Measurements from ENCODE around the gene KIAA0753. TPM values are rescaled to one million over a fixed set of nuclear protein-coding genes. Genes with fewer than 3 reads are reported as not detected.

KIAA0753 gene
- total and polyA plus RNA-seq, 9 of the 15 experiments (the other 6 are each of a cell fraction or from before 2014, with no cell fraction given), result 2.0 to 9.0 (median 6.9) TPM

DNA sequence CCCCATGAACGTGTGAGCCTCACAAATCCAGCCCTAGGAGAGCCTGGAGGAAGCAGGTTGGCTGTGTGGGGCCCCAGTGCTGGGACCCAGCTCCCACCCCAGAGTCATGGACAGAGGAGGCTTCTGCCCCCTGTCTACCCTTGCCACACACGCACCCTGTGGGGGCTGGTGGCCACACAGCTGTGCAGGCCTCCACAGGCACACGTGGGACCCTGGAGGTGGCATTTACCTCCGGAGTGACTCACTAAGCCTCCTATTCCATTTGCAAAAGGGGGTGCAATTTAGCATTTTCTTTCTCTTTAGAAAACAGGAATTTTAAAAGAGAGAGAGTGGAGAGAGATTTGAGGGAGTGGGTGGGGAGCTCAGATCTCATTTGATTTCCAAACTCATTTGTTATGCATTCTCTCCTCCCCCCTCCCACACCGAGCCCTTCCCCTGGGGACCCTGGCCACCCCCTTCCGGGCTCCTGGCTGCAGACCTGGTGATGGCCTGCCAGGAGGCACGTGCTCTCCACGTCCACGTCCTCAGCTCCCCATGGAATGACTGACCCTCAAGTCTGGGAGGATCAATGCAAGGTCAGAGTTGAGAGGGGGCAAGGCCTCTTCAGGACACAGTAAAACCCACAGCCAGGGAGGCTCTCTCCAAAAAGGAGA, 91.0 kb downstream of the KIAA0753 start:
- 6% methylated on average over 8 of the region's 9 CpGs for WGBS (ENCODE audit: insufficient coverage, low coverage, missing lambda C conversion rate)
- Histone ChIP-seq H3K79me2 (ENCODE audit: control insufficient read depth, insufficient read depth, low read length) (no peaks in the 10 kb centered on the region), H3K9me1 (ENCODE audit: control insufficient read depth, insufficient read depth, low read length) (no peaks in the 10 kb centered on the region), H3K4me1 (replicated peaks in 1 of 2; ENCODE audit: control insufficient read depth in 2 of 2, insufficient read depth in 2 of 2, low read length in 2 of 2) (no peaks in the 10 kb centered on the region; a peak in 1 of 5 replicates), H3K27me3 (ENCODE audit: control insufficient read depth in 2 of 2, insufficient read depth in 2 of 2, low read length in 2 of 2) (peaks cover 3 to 42% of the 10 kb centered on the region in 2 experiments; a peak in 1 of 5 replicates), H3K4me3 (no peak overlapping the region), H3K27ac (ENCODE audit: extremely low read depth, low read depth, low read length) (no peak overlapping the region), H3K9me3 (replicated peaks; ENCODE audit: control insufficient read depth, insufficient read depth, low read depth, low read length) (no peaks in the 10 kb centered on the region), H3K4me2 (ENCODE audit: insufficient read depth, low read length) (no peak overlapping the region), H2AFZ (ENCODE audit: low read depth, low read length) (no peak overlapping the region), H3K36me3 (ENCODE audit: control insufficient read depth, insufficient read depth, low read length) (no peaks in the 10 kb centered on the region), H4K20me1 (replicated peaks; ENCODE audit: control insufficient read depth, insufficient read depth, low read length) (no peaks in the 10 kb centered on the region), H3K9ac (ENCODE audit: insufficient read depth in 1 of 2, low read depth in 2 of 2, low read length in 2 of 2) (no peak overlapping the region)
- ChIA-PET POLR2A (interaction anchor here (0.6 to 1.8 kb wide), 2 partner anchors 13 to 15 kb away, joined by 3 to 6 read pairs; no protein-coding TSS in a partner anchor), CTCF (ENCODE audit: low intra/inter-chr PET ratio) (no interaction called here)
- no peak for FAIRE-seq
- in situ Hi-C loops (cut with MboI), result no loop called here
- BruUV-seq (replicated peaks), result no TSS peak
- TF ChIP-seq, protein P1, sequence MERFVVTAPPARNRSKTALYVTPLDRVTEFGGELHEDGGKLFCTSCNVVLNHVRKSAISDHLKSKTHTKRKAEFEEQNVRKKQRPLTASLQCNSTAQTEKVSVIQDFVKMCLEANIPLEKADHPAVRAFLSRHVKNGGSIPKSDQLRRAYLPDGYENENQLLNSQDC (CRISPR knock-in tag; IDR thresholded peaks at IDR 0.05), result no peak
- no peak for TF ChIP-seq ZNF431 (CRISPR knock-in tag; IDR thresholded peaks at IDR 0.05)
- no peak for TF ChIP-seq ZNF76 (CRISPR knock-in tag; IDR thresholded peaks at IDR 0.05; ENCODE audit: borderline replicate concordance)
- no peak for TF ChIP-seq ZNF354B (CRISPR knock-in tag; IDR thresholded peaks at IDR 0.05)
- TF ChIP-seq, protein P2, sequence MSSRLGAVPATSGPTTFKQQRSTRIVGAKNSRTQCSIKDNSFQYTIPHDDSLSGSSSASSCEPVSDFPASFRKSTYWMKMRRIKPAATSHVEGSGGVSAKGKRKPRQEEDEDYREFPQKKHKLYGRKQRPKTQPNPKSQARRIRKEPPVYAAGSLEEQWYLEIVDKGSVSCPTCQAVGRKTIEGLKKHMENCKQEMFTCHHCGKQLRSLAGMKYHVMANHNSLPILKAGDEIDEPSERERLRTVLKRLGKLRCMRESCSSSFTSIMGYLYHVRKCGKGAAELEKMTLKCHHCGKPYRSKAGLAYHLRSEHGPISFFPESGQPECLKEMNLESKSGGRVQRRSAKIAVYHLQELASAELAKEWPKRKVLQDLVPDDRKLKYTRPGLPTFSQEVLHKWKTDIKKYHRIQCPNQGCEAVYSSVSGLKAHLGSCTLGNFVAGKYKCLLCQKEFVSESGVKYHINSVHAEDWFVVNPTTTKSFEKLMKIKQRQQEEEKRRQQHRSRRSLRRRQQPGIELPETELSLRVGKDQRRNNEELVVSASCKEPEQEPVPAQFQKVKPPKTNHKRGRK (tag; IDR thresholded peaks at IDR 0.05), result no peak
- no peak for ATAC-seq
- intact Hi-C loops (cut with micrococcal nuclease), result no loop called here
- no peak for DNase-seq (ENCODE audit: extremely low read depth in 1 of 4, low spot score in 3 of 4)

Measured in K562 (cell line).